HepG2 (cell line): ENCODE data around the gene DNAJC5. TPM values are rescaled to one million over a fixed set of nuclear protein-coding genes. Genes with fewer than 3 reads are reported as not detected.

Source experiments
- ARHGAP35 ChIP-seq: sonication (generic); formaldehyde crosslinking; IDR thresholded peaks from 2 replicates; pipeline ENCODE4 v1.9.0; 2022; ENCODE audit warnings: mild to moderate bottlenecking, inconsistent platforms, moderate library complexity, missing genetic modification reagents, borderline replicate concordance
- ATF7 ChIP-seq, 2 experiments: fragments of 450-650 bp in 1 of 2; sonication (generic) in 1 of 2; formaldehyde crosslinking in 1 of 2; IDR thresholded peaks; 2 replicates each; pipeline versions ENCODE4 v1.4.0 to v1.6.1; 2016 to 2020; ENCODE audit warnings: antibody characterized with exemption in 1 of 2, mild to moderate bottlenecking in 1 of 2, missing genetic modification reagents in 1 of 2
- ETV6 ChIP-seq: sonication (generic); formaldehyde crosslinking; conservative IDR thresholded peaks from 2 replicates; pipeline ENCODE4 v1.4.0; 2020; ENCODE audit warnings: missing genetic modification reagents
- HNRNPLL ChIP-seq: fragments of 200-400 bp; formaldehyde crosslinking; IDR thresholded peaks from 2 replicates; pipeline ENCODE4 v1.6.1; 2017; ENCODE audit warnings: mild to moderate bottlenecking, low read depth, low read length; ENCODE audit not compliant: poor library complexity, severe bottlenecking
- MAZ ChIP-seq, 2 experiments: sonication (generic) in 1 of 2; formaldehyde crosslinking in 1 of 2; IDR thresholded peaks; 2 replicates each; pipeline versions ENCODE4 v1.5.0 to v1.6.1; 2012 to 2020; ENCODE audit warnings: low read depth in 2 of 2, mild to moderate bottlenecking in 2 of 2, borderline replicate concordance in 1 of 2, improper control_type of control experiment in 1 of 2, low read length in 1 of 2, missing genetic modification reagents in 1 of 2, moderate library complexity in 1 of 2
- MTA1 ChIP-seq: sonication (generic); formaldehyde crosslinking; IDR thresholded peaks from 2 replicates; pipeline ENCODE4 v1.4.0; 2020; ENCODE audit warnings: missing genetic modification reagents, mild to moderate bottlenecking, borderline replicate concordance
- POGZ ChIP-seq: sonication (generic); formaldehyde crosslinking; IDR thresholded peaks from 2 replicates; pipeline ENCODE4 v1.4.0; 2020; ENCODE audit warnings: mild to moderate bottlenecking, missing genetic modification reagents
- RCOR2 ChIP-seq: IDR thresholded peaks from 2 replicates; pipeline ENCODE4 v1.6.1; 2016; ENCODE audit warnings: missing biosample characterization, missing genetic modification reagents
- SIX1 ChIP-seq: sonication (generic); formaldehyde crosslinking; IDR thresholded peaks from 2 replicates; pipeline ENCODE4 v1.4.0; 2020; ENCODE audit warnings: missing genetic modification reagents, borderline replicate concordance
- SP1 ChIP-seq, 2 experiments: fragments of 450-650 bp in 1 of 2; sonication (generic) in 1 of 2; formaldehyde crosslinking in 1 of 2; IDR thresholded peaks; 2 replicates each; pipeline versions ENCODE4 v1.4.0 to v1.6.1; 2016 to 2020; ENCODE audit warnings: missing genetic modification reagents in 1 of 2
- ZBTB46 ChIP-seq: sonication (generic); formaldehyde crosslinking; IDR thresholded peaks from 2 replicates; pipeline ENCODE4 v1.4.0; 2020; ENCODE audit warnings: mild to moderate bottlenecking, missing genetic modification reagents, borderline replicate concordance
- ZNF180 ChIP-seq: sonication (generic); formaldehyde crosslinking; IDR thresholded peaks from 2 replicates; pipeline ENCODE4 v1.4.0; 2020; ENCODE audit warnings: low read depth, missing genetic modification reagents, borderline replicate concordance
- ZNF3 ChIP-seq: IDR thresholded peaks from 2 replicates; pipeline ENCODE4 v1.7.0; 2017; ENCODE audit warnings: inconsistent platforms
- ZNF317 ChIP-seq: sonication (generic); formaldehyde crosslinking; IDR thresholded peaks from 2 replicates; pipeline ENCODE4 v1.5.0; 2020; ENCODE audit warnings: mild to moderate bottlenecking, missing genetic modification reagents
- ZNF572 ChIP-seq: sonication (generic); formaldehyde crosslinking; IDR thresholded peaks from 2 replicates; pipeline ENCODE4 v1.5.1; 2020; ENCODE audit warnings: mild to moderate bottlenecking, missing genetic modification reagents
- ZNF891 ChIP-seq: sonication (generic); formaldehyde crosslinking; IDR thresholded peaks from 2 replicates; pipeline ENCODE4 v1.5.0; 2020; ENCODE audit warnings: mild to moderate bottlenecking, missing genetic modification reagents
- polyA plus RNA-seq, 8 experiments: library from polyadenylated mRNA; depleted of rRNA in 3 of 8; stranded (reverse) in 7 of 8; unstranded in 1 of 8; fragments of >200 nt; fragmentation: Illumina TruSeq in 4 of 8; extraction: Trizol in 4 of 8; gene quantifications; 2 replicates each; pipeline versions ENCODE4 v1.2.1 to v1.2.3, GENCODE V29; 2011 to 2016; ENCODE audit warnings: low read depth in 4 of 8, missing spikeins in 1 of 8, mixed read lengths in 1 of 8; ENCODE audit not compliant: insufficient read depth in 1 of 8
- total RNA-seq, 5 experiments: library from RNA; depleted of rRNA; stranded (reverse); fragments of >200 nt; fragmentation: Illumina TruSeq; extraction: Trizol; gene quantifications; 2 replicates each; pipeline ENCODE4 v1.2.3, GENCODE V29; 2016; ENCODE audit warnings: low read depth in 1 of 5
- TF ChIP-seq, protein P1 (sequence below): sonication (generic); formaldehyde crosslinking; IDR thresholded peaks from 2 replicates; pipeline ENCODE4 v1.4.0; 2020; ENCODE audit warnings: missing genetic modification reagents
- TF ChIP-seq, protein P2 (sequence below): sonication (generic); formaldehyde crosslinking; IDR thresholded peaks from 2 replicates; pipeline ENCODE4 v1.4.0; 2020; ENCODE audit warnings: missing genetic modification reagents, mild to moderate bottlenecking, borderline replicate concordance
- TF ChIP-seq, protein P3 (sequence below): sonication (generic); formaldehyde crosslinking; conservative IDR thresholded peaks from 2 replicates; pipeline ENCODE4 v1.4.0; 2020; ENCODE audit warnings: missing genetic modification reagents

DNAJC5 gene
- total and polyA plus RNA-seq, 2 of the 13 experiments (the other 11 are each of a cell fraction or from before 2014, with no cell fraction given): 42.8 to 64.5 TPM

- TF ChIP-seq ZBTB46: 0 out of 2 replicates have a peak, but pooled peaks have one; percentile 61
- no peak for TF ChIP-seq ATF7 (IDR thresholded peaks at IDR 0.05)
- TF ChIP-seq ATF7 (CRISPR knock-in tag; IDR thresholded peaks at IDR 0.05): no peak; the same call in 1 of the 2 replicates
- TF ChIP-seq SIX1 (CRISPR knock-in tag): no peak
- TF ChIP-seq POGZ (CRISPR knock-in tag): no peak
- TF ChIP-seq, protein P1, sequence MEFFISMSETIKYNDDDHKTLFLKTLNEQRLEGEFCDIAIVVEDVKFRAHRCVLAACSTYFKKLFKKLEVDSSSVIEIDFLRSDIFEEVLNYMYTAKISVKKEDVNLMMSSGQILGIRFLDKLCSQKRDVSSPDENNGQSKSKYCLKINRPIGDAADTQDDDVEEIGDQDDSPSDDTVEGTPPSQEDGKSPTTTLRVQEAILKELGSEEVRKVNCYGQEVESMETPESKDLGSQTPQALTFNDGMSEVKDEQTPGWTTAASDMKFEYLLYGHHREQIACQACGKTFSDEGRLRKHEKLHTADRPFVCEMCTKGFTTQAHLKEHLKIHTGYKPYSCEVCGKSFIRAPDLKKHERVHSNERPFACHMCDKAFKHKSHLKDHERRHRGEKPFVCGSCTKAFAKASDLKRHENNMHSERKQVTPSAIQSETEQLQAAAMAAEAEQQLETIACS (CRISPR knock-in tag): peak; percentile 23; the same call in 1 of the 2 replicates
- TF ChIP-seq ARHGAP35 (CRISPR knock-in tag): 0 out of 2 replicates have a peak, but pooled peaks have one; percentile 78
- TF ChIP-seq ZNF317 (CRISPR knock-in tag): no peak
- TF ChIP-seq, protein P2, sequence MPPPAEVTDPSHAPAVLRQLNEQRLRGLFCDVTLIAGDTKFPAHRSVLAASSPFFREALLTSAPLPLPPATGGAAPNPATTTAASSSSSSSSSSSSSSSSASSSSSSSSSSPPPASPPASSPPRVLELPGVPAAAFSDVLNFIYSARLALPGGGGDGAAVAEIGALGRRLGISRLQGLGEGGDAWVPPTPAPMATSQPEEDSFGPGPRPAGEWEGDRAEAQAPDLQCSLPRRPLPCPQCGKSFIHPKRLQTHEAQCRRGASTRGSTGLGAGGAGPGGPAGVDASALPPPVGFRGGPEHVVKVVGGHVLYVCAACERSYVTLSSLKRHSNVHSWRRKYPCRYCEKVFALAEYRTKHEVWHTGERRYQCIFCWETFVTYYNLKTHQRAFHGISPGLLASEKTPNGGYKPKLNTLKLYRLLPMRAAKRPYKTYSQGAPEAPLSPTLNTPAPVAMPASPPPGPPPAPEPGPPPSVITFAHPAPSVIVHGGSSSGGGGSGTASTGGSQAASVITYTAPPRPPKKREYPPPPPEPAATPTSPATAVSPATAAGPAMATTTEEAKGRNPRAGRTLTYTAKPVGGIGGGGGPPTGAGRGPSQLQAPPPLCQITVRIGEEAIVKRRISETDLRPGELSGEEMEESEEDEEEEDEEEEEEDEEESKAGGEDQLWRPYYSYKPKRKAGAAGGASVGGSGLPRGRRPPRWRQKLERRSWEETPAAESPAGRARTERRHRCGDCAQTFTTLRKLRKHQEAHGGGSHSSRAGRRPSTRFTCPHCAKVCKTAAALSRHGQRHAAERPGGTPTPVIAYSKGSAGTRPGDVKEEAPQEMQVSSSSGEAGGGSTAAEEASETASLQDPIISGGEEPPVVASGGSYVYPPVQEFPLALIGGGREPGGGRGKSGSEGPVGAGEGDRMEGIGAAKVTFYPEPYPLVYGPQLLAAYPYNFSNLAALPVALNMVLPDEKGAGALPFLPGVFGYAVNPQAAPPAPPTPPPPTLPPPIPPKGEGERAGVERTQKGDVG (CRISPR knock-in tag): 0 out of 2 replicates have a peak, but pooled peaks have one; percentile 38
- no peak for TF ChIP-seq SP1 (IDR thresholded peaks at IDR 0.05)
- peak; percentile 38; the same call in 1 of the 2 replicates for TF ChIP-seq SP1 (CRISPR knock-in tag; IDR thresholded peaks at IDR 0.05)
- peak; percentile 88 for TF ChIP-seq ZNF891 (CRISPR knock-in tag)
- TF ChIP-seq RCOR2 (CRISPR knock-in tag): no peak
- TF ChIP-seq, protein P3, sequence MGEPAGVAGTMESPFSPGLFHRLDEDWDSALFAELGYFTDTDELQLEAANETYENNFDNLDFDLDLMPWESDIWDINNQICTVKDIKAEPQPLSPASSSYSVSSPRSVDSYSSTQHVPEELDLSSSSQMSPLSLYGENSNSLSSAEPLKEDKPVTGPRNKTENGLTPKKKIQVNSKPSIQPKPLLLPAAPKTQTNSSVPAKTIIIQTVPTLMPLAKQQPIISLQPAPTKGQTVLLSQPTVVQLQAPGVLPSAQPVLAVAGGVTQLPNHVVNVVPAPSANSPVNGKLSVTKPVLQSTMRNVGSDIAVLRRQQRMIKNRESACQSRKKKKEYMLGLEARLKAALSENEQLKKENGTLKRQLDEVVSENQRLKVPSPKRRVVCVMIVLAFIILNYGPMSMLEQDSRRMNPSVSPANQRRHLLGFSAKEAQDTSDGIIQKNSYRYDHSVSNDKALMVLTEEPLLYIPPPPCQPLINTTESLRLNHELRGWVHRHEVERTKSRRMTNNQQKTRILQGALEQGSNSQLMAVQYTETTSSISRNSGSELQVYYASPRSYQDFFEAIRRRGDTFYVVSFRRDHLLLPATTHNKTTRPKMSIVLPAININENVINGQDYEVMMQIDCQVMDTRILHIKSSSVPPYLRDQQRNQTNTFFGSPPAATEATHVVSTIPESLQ (CRISPR knock-in tag): no peak
- TF ChIP-seq HNRNPLL: peak; percentile 65
- TF ChIP-seq ETV6 (CRISPR knock-in tag): no peak; the same call in 1 of the 2 replicates
- peak; percentile 91 for TF ChIP-seq MAZ (IDR thresholded peaks at IDR 0.05; ENCODE audit: borderline replicate concordance, low read depth, low read length)
- TF ChIP-seq MAZ (CRISPR knock-in tag; IDR thresholded peaks at IDR 0.05; ENCODE audit: low read depth): no peak; the same call in 1 of the 2 replicates
- TF ChIP-seq ZNF180 (CRISPR knock-in tag): no peak
- peak; percentile 88 for TF ChIP-seq MTA1 (CRISPR knock-in tag)
- no peak for TF ChIP-seq ZNF3
- TF ChIP-seq ZNF572 (CRISPR knock-in tag): no peak
These were observed 75.2 kb downstream of the DNAJC5 start, which contains the start of gene ZNF512B (continued) for GRCh38 chr20:63969838-63970713.
